ENCODE data around the gene PTCSC3.

- TF ChIP-seq, protein P1, sequence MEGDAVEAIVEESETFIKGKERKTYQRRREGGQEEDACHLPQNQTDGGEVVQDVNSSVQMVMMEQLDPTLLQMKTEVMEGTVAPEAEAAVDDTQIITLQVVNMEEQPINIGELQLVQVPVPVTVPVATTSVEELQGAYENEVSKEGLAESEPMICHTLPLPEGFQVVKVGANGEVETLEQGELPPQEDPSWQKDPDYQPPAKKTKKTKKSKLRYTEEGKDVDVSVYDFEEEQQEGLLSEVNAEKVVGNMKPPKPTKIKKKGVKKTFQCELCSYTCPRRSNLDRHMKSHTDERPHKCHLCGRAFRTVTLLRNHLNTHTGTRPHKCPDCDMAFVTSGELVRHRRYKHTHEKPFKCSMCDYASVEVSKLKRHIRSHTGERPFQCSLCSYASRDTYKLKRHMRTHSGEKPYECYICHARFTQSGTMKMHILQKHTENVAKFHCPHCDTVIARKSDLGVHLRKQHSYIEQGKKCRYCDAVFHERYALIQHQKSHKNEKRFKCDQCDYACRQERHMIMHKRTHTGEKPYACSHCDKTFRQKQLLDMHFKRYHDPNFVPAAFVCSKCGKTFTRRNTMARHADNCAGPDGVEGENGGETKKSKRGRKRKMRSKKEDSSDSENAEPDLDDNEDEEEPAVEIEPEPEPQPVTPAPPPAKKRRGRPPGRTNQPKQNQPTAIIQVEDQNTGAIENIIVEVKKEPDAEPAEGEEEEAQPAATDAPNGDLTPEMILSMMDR (conservative IDR thresholded peaks at IDR 0.05; ENCODE audit: low read length): no peak
- TF ChIP-seq EZH2phosphoT487 (IDR thresholded peaks at IDR 0.05; ENCODE audit: borderline replicate concordance, low read depth, low read length): no peak
These were observed 18.1 kb upstream of the PTCSC3 start for GRCh38 chr14:36194663-36195062.

Data from OCI-LY7 (cell line).